HL-60 (cell line): ENCODE measurements around the gene CRIP3.

Source experiments
- DNase-seq, 2 experiments: peaks; one replicate each; pipeline ENCODE4 v3.0.0-alpha.2; 2010 to 2020; ENCODE audit warnings: low read depth in 1 of 2, low spot score in 1 of 2
- H3K27ac ChIP-seq: fragments of 250-450 bp; sonication (Bioruptor Pico); replicated peaks from 2 replicates; pipeline ENCODE4 v1.5.1; 2020; ENCODE audit warnings: mild to moderate bottlenecking, moderate library complexity
- H3K27me3 ChIP-seq: fragments of 250-450 bp; sonication (Bioruptor Pico); 2 replicates; pipeline ENCODE4 v1.5.1; 2021; ENCODE audit warnings: mild to moderate bottlenecking, moderate library complexity; ENCODE audit not compliant: insufficient read depth, poor library complexity, severe bottlenecking
- H3K4me3 ChIP-seq: replicated peaks from 2 replicates; pipeline ENCODE4 v1.5.1; 2011; ENCODE audit warnings: mild to moderate bottlenecking, control low read depth, low read length; ENCODE audit not compliant: insufficient read depth
- GABPA ChIP-seq: IDR thresholded peaks from 2 replicates; pipeline ENCODE4 v1.6.1; 2012; ENCODE audit warnings: low read depth
- POLR2AphosphoS5 ChIP-seq: IDR thresholded peaks from 2 replicates; pipeline ENCODE4 v1.6.1; 2012; ENCODE audit warnings: low read depth
- SPI1 ChIP-seq: IDR thresholded peaks from 2 replicates; pipeline ENCODE4 v1.6.1; 2012; ENCODE audit warnings: low read depth, mild to moderate bottlenecking, borderline replicate concordance
- TF ChIP-seq, protein P1 (sequence below): IDR thresholded peaks from 2 replicates; pipeline ENCODE4 v1.6.1; 2012; ENCODE audit warnings: low read depth; ENCODE audit not compliant: insufficient replicate concordance
- TF ChIP-seq, protein P2 (sequence below): IDR thresholded peaks from one replicate; pipeline ENCODE4 v1.5.1; 2011; ENCODE audit warnings: low read length, control low read depth, inconsistent platforms; ENCODE audit not compliant: insufficient read depth

Gene CRIP3

DNA sequence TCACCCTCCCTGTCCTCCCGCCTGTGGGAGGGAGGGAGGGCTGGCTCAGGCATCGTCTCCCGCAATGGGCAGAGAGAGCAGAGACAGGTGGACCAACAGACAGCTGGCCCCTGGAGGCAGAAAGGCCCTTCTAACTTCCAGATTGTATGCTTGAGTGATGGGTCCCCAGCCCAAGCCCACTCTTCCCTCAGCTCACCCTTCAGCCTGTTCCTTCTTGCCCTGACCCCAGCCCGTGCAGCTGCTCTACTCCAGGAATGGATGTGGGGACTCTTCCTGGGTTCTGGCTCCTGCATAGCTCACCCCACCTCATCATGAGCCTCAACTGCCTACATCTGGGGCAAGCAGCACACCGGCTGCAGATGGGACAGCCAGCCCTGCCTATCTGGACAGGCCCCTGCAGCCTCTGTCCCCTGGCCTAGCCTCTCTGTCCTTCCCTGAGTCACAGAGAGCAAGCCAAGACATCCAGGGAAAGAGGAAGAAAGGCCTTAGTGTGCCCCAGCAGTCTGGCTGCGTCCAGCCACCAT, 22.1 kb downstream of the CRIP3 start:
- H3K27me3 ChIP-seq = peaks cover 28% of the 10 kb centered on the region
- TF ChIP-seq SPI1 (no peak), POLR2AphosphoS5 (no peak), GABPA (no peak)
- TF ChIP-seq, protein P1, sequence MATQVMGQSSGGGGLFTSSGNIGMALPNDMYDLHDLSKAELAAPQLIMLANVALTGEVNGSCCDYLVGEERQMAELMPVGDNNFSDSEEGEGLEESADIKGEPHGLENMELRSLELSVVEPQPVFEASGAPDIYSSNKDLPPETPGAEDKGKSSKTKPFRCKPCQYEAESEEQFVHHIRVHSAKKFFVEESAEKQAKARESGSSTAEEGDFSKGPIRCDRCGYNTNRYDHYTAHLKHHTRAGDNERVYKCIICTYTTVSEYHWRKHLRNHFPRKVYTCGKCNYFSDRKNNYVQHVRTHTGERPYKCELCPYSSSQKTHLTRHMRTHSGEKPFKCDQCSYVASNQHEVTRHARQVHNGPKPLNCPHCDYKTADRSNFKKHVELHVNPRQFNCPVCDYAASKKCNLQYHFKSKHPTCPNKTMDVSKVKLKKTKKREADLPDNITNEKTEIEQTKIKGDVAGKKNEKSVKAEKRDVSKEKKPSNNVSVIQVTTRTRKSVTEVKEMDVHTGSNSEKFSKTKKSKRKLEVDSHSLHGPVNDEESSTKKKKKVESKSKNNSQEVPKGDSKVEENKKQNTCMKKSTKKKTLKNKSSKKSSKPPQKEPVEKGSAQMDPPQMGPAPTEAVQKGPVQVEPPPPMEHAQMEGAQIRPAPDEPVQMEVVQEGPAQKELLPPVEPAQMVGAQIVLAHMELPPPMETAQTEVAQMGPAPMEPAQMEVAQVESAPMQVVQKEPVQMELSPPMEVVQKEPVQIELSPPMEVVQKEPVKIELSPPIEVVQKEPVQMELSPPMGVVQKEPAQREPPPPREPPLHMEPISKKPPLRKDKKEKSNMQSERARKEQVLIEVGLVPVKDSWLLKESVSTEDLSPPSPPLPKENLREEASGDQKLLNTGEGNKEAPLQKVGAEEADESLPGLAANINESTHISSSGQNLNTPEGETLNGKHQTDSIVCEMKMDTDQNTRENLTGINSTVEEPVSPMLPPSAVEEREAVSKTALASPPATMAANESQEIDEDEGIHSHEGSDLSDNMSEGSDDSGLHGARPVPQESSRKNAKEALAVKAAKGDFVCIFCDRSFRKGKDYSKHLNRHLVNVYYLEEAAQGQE = no peak
- TF ChIP-seq, protein P2, sequence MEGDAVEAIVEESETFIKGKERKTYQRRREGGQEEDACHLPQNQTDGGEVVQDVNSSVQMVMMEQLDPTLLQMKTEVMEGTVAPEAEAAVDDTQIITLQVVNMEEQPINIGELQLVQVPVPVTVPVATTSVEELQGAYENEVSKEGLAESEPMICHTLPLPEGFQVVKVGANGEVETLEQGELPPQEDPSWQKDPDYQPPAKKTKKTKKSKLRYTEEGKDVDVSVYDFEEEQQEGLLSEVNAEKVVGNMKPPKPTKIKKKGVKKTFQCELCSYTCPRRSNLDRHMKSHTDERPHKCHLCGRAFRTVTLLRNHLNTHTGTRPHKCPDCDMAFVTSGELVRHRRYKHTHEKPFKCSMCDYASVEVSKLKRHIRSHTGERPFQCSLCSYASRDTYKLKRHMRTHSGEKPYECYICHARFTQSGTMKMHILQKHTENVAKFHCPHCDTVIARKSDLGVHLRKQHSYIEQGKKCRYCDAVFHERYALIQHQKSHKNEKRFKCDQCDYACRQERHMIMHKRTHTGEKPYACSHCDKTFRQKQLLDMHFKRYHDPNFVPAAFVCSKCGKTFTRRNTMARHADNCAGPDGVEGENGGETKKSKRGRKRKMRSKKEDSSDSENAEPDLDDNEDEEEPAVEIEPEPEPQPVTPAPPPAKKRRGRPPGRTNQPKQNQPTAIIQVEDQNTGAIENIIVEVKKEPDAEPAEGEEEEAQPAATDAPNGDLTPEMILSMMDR = no peak
- no peak overlapping the region for H3K4me3 ChIP-seq
- no peak for DNase-seq
- H3K27ac ChIP-seq = no peak overlapping the region

DNA sequence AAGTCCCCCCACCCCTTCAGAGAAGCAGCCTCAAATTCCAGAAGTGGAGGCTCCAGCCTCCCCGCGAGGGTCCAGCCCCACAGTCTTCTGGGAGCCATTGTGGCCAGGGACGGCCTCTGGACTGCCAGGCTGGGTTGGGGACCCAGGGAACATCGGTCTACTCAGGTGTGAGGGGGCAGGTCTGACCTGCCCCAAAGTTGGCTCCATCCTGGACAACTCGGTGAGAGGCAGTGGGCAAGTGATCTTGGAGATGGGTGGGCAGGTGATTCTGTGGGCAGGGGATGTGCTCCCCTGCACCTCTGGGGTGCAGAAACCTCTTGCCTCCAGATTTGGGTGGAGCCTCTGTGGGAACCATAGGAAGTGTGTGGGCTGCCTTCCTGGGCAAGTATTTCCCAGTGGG, 22.8 kb downstream of the CRIP3 start:
- peaks cover 28% of the 10 kb centered on the region for H3K27me3 ChIP-seq
- no peak overlapping the region for H3K4me3 ChIP-seq
- no peak for TF ChIP-seq POLR2AphosphoS5
- TF ChIP-seq GABPA = no peak
- TF ChIP-seq, protein P1 = no peak
- TF ChIP-seq SPI1 = no peak
- TF ChIP-seq, protein P2 = no peak

DNA sequence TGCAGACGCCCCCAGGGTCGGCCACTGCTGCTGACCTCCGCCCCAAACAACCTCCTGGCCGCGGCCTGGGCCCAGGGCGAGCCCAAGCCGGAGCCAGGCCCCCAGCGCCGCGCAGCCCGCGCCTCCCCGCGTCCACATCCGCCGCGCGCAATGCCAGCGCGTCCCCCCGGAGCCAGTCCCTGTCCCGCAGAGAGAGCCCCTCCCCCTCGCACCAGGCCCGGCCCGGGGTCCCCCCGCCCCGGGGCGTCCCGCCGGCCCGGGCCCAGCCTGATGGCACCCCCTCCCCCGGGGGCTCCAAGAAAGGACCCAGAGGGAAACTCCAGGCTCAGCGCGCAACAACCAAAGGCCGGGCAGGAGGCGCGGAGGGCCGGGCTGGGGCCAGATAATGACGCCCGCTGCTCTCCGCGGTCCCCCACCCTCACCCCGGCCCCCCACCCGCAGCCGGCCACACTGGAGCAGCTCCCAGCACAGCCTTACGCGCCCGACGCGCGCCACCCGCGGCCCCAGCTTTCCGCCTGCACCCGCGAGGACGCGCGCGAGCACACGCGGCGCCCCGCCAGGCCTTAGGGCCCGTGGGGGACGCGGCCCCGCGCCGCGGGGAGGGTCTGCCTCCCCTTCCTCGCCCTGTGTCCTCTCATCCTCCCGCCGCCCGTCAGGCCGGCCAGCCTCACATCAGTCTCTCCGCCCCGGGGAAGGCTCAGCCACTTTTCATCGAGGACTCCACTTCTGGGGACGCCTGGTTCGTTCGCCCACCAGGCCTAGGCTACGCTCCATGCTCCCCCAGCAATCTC, 23.4 kb downstream of the CRIP3 start:
- TF ChIP-seq, protein P2 = no peak
- TF ChIP-seq GABPA (no peak), POLR2AphosphoS5 (no peak), SPI1 (no peak)
- TF ChIP-seq, protein P1 = no peak
- Histone ChIP-seq H3K27ac (no peak overlapping the region), H3K27me3 (peaks cover 31% of the 10 kb centered on the region), H3K4me3 (no peak overlapping the region)
- DNase-seq = no peak

More for the DNA sequence above, 22.8 kb downstream of the CRIP3 start:
- DNase-seq = no peak
- H3K27ac ChIP-seq = no peak overlapping the region
